IPS-11a (cell line): ENCODE measurements around the gene LRRC28.

Experiments
- H3K4me3 ChIP-seq: one replicate; pipeline ENCODE4 v1.5.1; 2013; ENCODE audit warnings: low read depth, low read length, control low read depth

LRRC28 gene

DNA sequence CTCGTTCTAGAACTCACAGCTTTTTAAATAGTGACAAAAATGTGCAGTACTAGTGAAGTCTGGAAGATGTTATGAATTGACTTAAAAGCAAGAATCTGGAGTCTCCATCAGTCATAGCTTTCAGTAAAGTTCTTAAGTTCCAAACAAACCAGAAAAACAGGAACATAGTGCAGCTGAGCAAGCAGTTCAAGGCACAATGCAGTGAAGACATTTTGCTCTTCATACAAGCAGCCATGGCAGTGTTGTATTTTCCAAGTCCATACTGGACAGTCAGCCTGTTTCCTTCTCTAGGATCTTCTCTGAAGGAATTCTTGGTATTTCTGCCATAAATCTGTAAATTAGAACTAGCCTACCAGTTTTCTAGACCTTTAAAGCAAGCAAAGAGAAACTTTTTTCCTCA is 90.5 kb downstream of the LRRC28 start:
- no peak overlapping the region for H3K4me3 ChIP-seq

DNA sequence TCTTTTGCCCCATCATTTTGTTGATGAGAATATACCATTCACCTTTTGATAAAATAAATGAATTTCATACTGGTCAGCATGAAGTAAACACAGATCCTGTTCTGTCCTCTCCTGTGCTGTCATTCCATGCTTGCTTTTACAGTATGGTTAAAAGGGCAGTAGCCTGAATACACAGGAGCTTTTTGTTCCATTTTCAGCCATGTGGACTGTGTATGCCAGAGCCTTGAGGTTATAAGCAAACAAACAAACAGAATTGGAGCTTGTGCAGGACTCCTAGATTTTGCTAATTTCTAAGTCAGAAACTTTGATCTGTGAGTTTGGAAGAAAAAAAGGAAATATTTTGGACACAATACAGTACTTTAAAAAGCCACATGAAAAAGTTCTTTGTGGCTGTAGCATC is 91.9 kb downstream of the LRRC28 start:
- H3K4me3 ChIP-seq: no peak overlapping the region

DNA sequence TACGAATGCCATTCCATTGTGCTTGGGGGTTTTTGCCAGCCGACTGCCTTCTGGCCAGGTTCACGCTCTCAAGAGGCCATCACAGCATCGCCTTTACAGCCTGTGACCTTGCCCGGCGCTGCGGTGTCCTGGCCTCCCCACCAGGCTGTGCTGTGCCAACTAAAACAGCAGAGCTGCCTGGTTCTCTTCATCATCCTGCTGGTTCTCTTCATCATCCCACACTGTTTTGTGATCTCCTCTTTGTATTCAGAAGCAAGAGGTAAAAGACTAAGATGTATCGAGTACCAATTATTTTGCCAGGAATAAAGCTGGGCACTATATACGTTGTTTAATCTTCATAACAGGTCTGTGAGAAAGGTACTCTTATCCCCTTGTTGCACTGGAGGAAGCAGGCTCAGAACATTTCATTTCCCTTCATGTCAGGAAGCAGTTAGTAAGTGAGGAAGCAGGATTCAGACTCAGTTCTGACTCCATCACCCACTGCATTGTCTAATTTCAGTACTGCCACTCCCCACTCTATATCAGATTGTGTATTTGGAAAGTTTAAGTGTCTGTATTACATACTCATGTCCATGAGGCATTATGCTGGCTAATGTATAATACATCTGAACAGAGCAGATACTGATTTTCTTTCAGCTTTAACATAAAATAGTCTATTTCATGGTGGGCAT is 92.7 kb downstream of the LRRC28 start:
- no peak overlapping the region for H3K4me3 ChIP-seq

DNA sequence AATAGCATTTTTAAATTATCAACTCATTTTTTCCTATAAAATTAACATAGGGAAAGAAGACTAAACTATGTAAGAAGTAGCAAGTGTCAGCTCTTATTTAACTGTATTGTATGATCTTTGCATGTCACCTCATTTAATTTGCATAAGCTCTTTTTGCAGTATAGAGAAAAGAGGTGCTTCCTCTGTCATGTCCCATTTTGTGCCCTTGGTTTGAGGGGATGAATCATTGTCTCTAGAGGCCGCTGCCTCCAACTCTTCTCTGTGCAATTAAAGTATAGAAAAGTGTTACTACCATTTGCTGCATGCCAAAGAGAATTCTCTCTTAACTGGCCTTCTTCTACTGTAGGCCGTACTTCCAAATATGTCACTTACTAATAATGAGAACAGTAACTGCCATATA is 93.4 kb downstream of the LRRC28 start:
- no peak overlapping the region for H3K4me3 ChIP-seq

DNA sequence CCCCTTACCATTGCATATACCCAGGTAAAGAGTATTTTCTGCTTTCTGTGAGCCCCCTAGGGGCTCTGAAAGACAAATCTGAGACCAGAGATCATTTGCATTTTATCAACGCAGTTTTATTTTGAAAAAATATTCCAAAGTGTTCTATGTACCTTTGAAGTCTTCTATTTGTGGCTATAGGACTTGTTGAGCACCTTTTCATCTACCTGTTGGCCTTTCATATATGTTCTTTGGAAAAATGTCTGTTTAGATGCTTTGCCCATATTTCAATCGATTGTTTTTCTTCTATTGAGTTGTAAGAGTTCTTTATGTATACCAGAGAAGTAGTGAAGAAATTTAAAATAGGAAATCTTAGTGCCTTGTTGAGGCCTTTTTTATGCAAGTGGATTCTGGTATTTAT is 94.0 kb downstream of the LRRC28 start:
- H3K4me3 ChIP-seq: no peak overlapping the region

DNA sequence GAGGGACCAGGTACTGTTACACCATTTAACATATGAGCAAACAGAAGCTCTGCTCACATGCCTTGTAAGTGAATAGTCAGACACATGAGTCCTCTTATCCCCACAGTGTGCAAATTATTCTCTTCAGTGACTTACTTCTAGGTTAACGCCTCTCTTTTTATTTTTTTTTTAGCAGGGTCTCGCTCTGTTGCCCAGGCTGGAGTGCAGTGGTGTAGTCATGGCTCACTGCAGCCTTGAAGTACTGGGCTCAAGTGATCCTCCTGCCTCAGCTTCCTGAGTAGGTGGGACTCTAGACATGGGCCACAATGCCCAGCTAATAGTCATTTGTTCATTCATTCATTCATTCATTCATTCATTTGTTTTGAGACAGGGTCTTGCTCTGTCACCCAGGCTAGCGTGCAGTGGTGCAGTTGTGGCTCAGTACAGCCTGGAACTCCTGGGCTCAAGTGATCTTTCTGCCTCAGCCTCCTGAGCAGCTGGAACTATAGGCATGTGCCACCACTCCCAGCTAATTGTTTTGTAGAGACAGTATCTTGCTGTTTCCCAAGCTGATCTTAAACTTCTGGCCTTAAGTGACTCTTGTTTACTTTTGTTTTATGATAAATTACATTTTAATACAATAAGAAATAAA is 94.7 kb downstream of the LRRC28 start:
- no peak overlapping the region for H3K4me3 ChIP-seq

DNA sequence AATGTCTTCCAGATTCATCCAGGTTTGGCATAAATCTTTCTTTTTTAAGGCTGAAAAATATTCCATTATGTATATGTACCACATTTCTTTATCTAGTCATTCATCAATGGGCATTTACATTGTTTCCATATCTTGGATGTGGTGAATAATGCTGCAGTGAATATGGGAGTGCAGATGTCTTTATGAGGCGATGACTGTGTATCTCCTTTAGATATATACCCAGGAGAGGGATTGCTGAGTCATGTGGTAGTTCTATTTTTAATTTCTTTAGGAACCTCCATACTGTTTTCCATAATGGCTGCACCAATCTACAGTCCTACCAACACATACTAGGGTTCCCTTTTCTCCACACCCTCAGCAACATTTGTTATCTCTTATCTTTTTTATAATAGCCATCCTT is 96.3 kb downstream of the LRRC28 start:
- H3K4me3 ChIP-seq: no peak overlapping the region

DNA sequence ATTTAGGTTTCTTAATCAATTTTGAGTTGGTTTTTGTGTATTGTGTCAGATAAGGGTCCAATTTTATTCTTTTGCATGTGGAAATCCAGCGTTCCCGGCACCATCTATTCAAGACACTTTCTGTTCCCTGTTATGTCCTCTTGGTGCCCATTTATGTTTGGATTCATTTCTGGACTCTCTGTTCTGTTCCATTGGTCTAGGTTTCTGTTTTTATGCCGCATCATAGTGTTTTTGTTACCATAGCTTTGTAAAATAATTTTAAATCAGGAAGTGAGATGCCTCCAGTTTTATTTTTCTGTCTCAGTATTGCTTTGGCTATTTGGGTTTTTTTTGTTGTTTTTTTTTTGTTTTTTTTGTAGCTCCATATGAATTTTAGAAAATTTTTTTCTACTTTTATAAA is 97.1 kb downstream of the LRRC28 start:
- no peak overlapping the region for H3K4me3 ChIP-seq

DNA sequence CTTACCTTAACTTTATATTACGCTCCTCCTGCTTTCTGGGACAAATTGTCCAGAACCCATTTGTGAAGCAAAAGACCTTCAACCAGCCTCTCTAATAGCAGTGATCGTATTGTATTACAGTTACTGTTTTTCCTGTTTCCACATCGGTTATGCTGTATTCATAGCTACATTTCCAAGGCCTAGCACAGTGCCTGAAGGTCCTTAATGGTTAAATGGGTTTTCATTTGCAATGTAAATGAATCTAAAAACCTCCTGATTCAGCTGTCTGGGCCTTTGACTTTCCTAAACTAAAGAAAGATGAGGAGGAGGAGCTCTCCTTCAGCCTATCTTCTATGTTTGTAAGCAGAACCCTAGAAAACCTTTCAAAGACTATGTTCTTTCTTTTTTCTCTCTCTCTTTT is 99.1 kb downstream of the LRRC28 start:
- H3K4me3 ChIP-seq: no peak overlapping the region

DNA sequence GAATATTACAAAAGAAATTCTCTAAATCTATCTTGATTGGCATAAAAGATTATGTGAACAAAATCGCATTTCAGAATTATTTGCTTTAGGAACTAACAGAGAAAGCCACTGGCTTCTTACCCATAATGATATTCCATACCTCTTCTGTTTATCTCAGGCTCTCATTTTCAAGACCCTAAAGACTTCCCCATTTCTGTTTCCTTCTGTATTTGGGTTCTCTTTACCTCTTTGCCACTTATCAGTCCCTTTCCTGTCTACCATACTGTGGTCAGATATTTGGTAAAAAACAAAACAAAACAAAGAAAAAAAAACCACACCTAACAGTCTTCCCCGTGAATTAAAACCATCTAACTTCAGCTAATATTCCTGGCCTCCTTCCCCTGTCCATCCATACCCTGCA is 108.5 kb downstream of the LRRC28 start:
- no peak overlapping the region for H3K4me3 ChIP-seq

DNA sequence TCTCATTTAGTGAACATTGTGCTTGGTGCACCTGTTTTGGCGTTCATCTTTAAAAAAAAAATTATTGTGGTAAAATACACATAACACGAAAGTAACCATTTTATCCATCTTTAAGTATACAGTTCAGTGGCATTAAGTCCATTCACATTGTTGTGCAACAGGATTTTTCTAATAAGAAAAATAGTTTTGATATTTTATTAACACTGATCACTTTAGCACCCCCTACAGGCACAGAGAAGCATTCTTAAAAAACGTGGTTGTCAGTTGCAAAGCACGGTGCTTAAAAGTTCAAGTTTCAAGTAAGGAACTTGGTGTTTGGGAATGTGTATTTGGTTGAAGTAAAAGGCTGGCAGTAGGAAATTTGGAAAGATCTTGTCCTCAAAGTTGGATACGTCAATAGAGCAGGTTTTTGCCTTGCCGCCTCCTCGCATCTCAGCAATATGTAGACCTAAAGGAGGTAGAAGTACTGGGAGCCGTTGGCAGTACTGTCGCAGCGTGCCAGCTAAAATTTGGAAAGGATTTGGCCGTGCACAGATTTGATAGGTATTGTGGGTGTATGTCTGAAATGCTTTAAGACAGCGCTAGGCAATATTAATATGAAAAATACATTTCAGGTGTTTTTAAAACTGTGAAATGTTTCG is 110.4 kb downstream of the LRRC28 start:
- no peak overlapping the region for H3K4me3 ChIP-seq

DNA sequence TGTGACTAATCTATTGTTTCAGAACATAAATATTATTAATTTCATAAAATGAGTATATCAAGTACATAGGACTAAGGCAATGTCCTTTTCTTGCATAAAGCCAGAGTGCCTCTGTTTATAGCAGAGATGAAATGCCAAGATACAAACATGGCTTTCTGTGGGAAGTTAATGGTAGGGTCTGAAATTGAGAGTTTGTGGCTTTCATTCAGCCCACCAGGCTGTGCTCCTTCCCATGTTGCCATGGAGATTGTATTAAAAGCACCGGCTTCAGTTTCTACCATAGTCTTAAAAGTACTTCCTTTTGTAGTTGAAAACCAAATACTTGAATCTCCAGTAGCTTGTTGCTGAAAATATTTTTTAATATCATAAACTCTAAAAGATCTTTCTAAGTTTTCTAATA is 114.0 kb downstream of the LRRC28 start:
- no peak overlapping the region for H3K4me3 ChIP-seq

DNA sequence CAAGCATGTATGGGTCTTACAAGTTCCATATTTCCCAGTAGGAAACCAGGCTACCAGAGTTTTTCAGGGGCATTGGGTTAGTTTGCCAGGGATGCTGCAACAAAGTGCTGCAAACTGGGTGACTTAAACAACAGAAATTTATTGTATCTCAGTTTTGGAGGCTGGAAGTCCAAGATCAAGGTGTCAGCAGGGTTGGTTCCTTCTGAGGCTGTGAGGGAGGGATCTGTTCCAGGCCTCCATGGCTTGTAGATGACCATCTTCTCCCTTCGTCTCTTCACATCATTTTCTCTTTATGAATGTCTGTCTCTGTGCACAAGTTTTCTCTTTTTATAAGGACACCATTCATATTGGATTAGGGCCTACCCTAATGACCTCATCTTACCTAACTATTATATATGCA is 114.7 kb downstream of the LRRC28 start:
- H3K4me3 ChIP-seq: no peak overlapping the region

DNA sequence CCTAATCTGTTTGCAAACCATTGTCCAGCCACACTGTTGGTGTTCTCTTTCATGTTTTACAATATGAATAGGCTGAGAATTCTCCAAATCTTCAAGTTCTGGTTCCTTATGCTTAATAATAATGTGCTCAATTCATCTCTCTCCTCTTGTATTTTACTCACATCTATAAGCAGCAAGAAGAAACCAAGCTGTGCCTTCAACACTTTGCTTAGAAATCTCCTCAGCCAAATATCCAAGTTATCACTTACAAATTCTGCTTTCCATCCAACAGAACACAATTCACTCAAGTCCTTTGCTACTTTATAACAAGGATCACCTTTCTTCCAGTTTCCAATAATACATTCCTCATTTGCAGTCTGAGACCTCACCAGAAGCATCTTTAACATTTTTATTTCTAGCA is 117.5 kb downstream of the LRRC28 start:
- no peak overlapping the region for H3K4me3 ChIP-seq

DNA sequence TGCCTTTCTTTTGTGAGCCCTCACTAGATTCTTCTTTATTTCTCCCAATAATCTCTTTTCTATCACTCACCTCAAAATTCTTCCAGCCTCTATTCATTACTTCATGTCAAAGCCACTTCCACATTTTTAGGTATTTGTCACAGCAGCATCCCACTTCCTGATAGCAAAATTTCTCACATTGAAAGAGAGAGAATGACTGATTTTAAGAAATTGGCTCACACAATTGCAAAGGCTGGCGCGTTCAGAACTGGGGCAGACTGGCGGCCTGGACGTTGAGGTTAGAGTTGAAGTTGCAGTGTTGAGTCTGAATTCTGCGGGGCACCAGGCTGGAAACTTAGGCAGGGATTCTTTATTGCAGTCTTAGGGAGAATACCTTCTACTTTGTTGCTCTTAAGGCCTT is 117.9 kb downstream of the LRRC28 start:
- H3K4me3 ChIP-seq: no peak overlapping the region

DNA sequence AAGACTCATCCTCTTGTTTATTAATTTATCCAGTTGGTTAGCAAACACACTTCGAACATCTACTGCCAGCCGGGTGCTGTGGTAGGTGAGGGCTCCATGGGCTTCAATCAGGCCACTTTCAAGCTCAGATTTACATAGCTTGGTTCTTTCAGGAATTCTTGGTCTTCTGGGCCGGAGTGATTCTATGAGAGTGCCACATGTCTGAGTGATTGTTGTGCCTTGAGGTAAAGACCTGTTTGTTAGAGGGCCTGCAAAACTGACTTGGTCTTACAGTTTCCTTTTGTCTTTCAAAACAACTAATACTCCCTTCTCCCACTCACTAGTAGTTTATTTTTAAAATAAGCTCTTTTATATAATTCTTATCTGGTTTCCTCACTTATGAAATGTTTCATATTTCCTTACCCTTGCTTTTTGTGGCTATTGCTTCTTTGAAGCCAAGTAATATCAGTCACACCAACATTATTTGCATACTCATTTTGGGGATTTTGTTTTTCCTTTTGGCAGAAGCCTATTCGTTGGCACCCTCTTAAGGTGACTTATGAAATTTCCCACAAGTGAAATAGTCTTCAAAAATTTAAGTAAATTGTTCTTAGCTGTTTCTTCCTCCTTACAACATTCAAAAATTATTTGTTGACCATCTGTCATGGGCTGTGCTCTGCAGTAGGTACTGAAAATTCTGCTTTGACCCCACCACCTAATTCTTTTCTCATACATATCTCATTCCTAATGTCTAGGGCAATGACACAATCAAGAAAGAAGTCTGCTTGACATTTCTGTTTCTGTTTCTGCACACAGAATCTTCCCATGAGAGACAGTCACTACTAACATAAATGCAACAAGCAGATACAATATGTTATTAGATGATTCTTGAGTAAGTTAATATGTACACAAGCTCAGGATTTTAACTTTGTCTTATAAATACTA is 120.2 kb downstream of the LRRC28 start:
- H3K4me3 ChIP-seq: no peak overlapping the region

DNA sequence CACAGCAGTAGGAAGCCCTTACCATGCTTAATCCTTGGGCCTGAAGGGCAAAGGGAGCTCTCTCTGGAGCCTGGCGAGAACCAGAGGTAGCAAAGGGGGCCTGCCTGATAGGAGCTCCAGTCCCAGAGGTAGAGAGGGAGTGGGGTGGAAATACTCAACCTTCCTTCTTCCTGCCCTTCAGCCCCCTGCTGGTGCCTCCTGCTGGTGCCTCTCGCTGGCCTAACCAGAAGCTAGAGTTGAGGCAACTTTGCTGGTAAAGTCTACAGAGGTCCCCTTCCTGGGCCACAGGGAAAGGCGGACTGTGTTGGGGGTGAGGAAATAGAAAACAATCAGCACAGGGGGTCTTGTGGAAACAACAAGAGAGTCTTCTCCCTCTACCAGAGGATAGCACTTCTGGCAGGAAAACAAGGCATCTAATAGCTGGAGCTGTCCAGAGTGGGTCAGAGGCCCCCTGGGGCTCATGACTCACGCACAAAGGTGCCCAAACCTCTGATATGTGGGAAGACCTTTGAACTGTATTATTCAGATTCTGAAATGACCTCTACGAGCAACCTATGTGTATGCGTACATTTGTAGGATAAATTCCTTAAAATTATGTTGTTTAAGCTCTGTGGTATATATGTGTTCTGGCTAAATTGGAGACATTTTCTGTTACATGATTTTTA is 133.9 kb downstream of the LRRC28 start:
- H3K4me3 ChIP-seq: no peak overlapping the region

DNA sequence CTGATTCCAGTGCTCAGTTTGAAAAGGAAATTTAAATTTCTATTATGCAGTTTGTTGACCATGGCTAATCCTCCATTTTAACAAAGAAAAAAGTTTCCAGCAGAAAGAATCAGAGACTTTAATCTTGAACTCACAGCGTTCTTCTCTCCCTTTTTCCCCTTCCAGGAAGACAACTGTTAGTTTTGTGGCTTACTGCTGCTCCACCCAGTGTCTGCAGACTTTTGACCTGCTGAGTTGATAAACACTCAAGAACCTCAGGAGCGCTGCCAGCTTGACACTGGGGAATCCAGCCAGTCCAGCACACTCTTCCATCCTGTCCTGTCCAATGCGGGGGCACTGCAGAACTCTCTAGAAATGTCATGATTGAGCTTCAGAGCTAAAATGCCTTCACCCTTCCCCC is 134.6 kb downstream of the LRRC28 start:
- H3K4me3 ChIP-seq: no peak overlapping the region

DNA sequence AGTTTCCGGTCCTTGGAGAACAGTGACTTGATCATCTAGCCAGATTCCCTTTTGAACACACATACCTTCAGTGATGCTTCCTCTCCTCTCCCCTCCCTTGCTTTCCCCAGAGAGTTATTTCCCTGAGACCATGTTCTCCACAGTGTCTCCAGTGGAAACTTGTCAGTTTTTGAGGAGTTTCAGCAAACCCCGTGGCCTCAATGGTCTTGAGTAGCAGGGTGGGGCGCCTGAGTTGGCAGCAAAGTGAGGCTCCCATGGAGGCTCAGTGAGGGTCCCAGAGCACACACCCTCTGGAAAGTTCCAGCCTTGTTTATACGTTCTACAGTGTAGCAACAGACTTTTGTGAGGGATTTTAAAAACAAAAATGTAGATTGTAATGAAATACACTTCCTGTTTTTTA is 135.1 kb downstream of the LRRC28 start:
- H3K4me3 ChIP-seq: no peak overlapping the region

DNA sequence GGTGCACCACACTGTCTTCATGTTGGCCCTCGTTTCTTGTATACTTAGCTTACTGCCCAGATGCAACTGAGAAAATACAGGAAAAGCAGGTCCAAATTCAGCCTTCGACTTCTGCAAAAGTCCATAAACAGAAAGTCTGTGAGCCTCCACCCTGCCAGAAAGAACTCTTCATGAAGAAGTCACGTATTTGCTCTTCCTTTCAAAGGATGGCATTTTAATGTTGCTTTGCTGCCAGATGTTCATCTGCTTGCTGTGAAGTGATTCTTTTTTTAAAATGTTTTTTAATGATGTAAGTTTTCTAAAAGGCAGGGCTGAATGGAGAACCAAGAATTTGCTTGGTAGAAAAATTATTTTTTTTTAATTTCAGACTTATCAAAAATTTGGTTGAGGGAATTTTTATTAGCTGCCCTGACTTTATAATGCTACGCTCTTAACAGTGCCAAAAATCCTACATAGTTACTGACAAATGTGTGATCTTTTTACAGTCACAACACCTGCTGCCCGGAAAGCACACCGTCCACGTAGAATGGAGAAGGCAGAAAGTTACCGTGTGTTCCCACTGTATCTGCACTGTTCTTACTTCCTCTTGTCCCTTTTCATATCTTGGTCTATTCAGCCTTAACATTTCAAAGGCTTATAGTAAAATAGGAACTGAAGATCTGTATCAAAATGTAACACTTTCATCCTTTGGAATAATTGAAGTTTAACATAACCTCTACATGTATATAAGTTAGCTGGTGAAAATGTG is 136.3 kb downstream of the LRRC28 start:
- H3K4me3 ChIP-seq: no peak overlapping the region
